Breast epithelium (tissue), 3 donors: ENCODE data around the gene PRRC2B.

Experiments used
- POLR2A ChIP-seq: fragments of 450-650 bp; IDR thresholded peaks from one replicate; pipeline ENCODE4 v1.6.1; 2016; ENCODE audit warnings: antibody characterized with exemption, mild to moderate bottlenecking, moderate library complexity
- POLR2AphosphoS5 ChIP-seq, 3 donors: sonication (generic); formaldehyde crosslinking; IDR thresholded peaks; one replicate each; pipeline ENCODE4 v1.6.1; 2017; ENCODE audit warnings: antibody characterized with exemption in 3 of 3
- TF ChIP-seq, protein P1 (sequence below), 3 donors: fragments of 450-650 bp; IDR thresholded peaks; one replicate each; pipeline ENCODE4 v1.5.1; 2016 to 2017; ENCODE audit warnings: antibody characterized with exemption in 3 of 3, mild to moderate bottlenecking in 3 of 3, moderate library complexity in 3 of 3

- TF ChIP-seq, protein P1, sequence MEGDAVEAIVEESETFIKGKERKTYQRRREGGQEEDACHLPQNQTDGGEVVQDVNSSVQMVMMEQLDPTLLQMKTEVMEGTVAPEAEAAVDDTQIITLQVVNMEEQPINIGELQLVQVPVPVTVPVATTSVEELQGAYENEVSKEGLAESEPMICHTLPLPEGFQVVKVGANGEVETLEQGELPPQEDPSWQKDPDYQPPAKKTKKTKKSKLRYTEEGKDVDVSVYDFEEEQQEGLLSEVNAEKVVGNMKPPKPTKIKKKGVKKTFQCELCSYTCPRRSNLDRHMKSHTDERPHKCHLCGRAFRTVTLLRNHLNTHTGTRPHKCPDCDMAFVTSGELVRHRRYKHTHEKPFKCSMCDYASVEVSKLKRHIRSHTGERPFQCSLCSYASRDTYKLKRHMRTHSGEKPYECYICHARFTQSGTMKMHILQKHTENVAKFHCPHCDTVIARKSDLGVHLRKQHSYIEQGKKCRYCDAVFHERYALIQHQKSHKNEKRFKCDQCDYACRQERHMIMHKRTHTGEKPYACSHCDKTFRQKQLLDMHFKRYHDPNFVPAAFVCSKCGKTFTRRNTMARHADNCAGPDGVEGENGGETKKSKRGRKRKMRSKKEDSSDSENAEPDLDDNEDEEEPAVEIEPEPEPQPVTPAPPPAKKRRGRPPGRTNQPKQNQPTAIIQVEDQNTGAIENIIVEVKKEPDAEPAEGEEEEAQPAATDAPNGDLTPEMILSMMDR (IDR thresholded peaks at IDR 0.05) = no peak
- no peak for TF ChIP-seq POLR2A
- TF ChIP-seq POLR2AphosphoS5 (IDR thresholded peaks at IDR 0.05) = no peak
Observed at GRCh38 chr9:131395157-131396098, 1.5 kb downstream of the PRRC2B start.
